HCT116 (cell line): ENCODE data around the gene PHOX2A. TPM values are rescaled to one million over a fixed set of nuclear protein-coding genes. Genes with fewer than 3 reads are reported as not detected.

ENCODE experiments used
- ATAC-seq: fragments of 200-7000 bp; cut with Tn5 transposase; 2 replicates; pipeline ENCODE4 v1.9.1; 2020; ENCODE audit warnings: mild to moderate bottlenecking, moderate library complexity
- BruUV-seq: library from RNA; stranded (reverse); fragments of 400-500 nt; replicated peaks from 2 replicates; lab custom pipeline; 2021; lab: Mats Ljungman, UMichigan
- CTCF ChIA-PET: fragments of 300-600 bp; sonication (Branson Sonifier 250); formaldehyde crosslinking; loops from one replicate; lab custom pipeline; 2021; ENCODE audit warnings: antibody characterized with exemption; lab: Charles Lee
- POLR2A ChIA-PET: fragments of 300-600, 350-600 bp; sonication (Branson Sonifier 250); formaldehyde crosslinking; loops from one replicate; lab custom pipeline; 2021; ENCODE audit warnings: antibody characterized with exemption; lab: Charles Lee
- RAD21 ChIA-PET, 2 experiments: fragments of 300-600 bp; sonication (Branson Sonifier 250); formaldehyde crosslinking; loops; one replicate each; lab custom pipeline; 2023; ENCODE audit warnings: low total read pairs in 2 of 2; ENCODE audit not compliant: uncharacterized antibody in 2 of 2, unreplicated experiment in 2 of 2, low non-redundant PET in 1 of 2; lab: Charles Lee
- DNase-seq: peaks from one replicate; pipeline ENCODE4 v3.0.0-alpha.2; 2010; ENCODE audit warnings: low read depth, low spot score
- H2AFZ ChIP-seq: fragments of 200-600 bp; shearing (Covaris generic), sonication (generic); 2 replicates; pipeline ENCODE4 v1.6.1; 2017; ENCODE audit warnings: low read depth, mixed run types, mixed read lengths, antibody characterized with exemption, low read length; ENCODE audit not compliant: poor library complexity, severe bottlenecking
- H3K27ac ChIP-seq: 2 replicates; pipeline ENCODE4 v1.5.1; 2012; ENCODE audit warnings: low read depth, low read length
- H3K27me3 ChIP-seq: fragments of 200-600 bp; sonication (generic); 2 replicates; pipeline ENCODE4 v1.6.1; 2016; ENCODE audit warnings: mixed run types, low read length, mixed read lengths; ENCODE audit not compliant: insufficient read depth
- H3K36me3 ChIP-seq, 2 experiments: fragments of 200-500 bp in 1 of 2; fragments of 200-600 bp in 1 of 2; sonication (Bioruptor generic) in 1 of 2; sonication (generic) in 1 of 2; 2 replicates each; pipeline versions ENCODE4 v1.5.1 to v1.6.1; 2014 to 2016; ENCODE audit warnings: low read length in 2 of 2, inconsistent platforms in 1 of 2, mixed read lengths in 1 of 2, mixed run types in 1 of 2; ENCODE audit not compliant: insufficient read depth in 2 of 2, control insufficient read depth in 1 of 2
- H3K4me1 ChIP-seq, 2 experiments: fragments of 200-600 bp in 1 of 2; sonication (generic) in 1 of 2; 2 replicates each; pipeline versions ENCODE4 v1.5.1 to v1.6.1; 2012 to 2017; ENCODE audit warnings: low read length in 2 of 2, inconsistent platforms in 1 of 2, mild to moderate bottlenecking in 1 of 2, mixed read lengths in 1 of 2, mixed run types in 1 of 2, moderate library complexity in 1 of 2; ENCODE audit not compliant: insufficient read depth in 2 of 2, control insufficient read depth in 1 of 2
- H3K4me2 ChIP-seq: fragments of 200-600 bp; sonication (generic); 2 replicates; pipeline ENCODE4 v1.6.1; 2017; ENCODE audit warnings: mixed run types, low read length, mixed read lengths
- H3K4me3 ChIP-seq, 2 experiments: fragments of 200-600 bp in 1 of 2; sonication (generic) in 1 of 2; replicated peaks in 1 of 2; 2 replicates each; pipeline ENCODE4 v1.5.1; 2011 to 2016; ENCODE audit warnings: low read length in 2 of 2, control low read depth in 1 of 2, low read depth in 1 of 2, mild to moderate bottlenecking in 1 of 2, mixed read lengths in 1 of 2, mixed run types in 1 of 2
- H3K79me2 ChIP-seq: fragments of 200-600 bp; sonication (generic); 2 replicates; pipeline ENCODE4 v1.6.1; 2017; ENCODE audit warnings: mild to moderate bottlenecking, mixed run types, low read length, moderate library complexity, mixed read lengths; ENCODE audit not compliant: insufficient read depth
- H3K9ac ChIP-seq: fragments of 200-600 bp; sonication (generic); 2 replicates; pipeline ENCODE4 v1.6.1; 2016; ENCODE audit warnings: low read length, mixed read lengths
- H3K9me2 ChIP-seq: fragments of 200-600 bp; sonication (generic), shearing (Covaris generic); 2 replicates; pipeline ENCODE4 v1.6.1; 2017; ENCODE audit warnings: mixed run types, mild to moderate bottlenecking, moderate library complexity; ENCODE audit not compliant: insufficient read depth
- H3K9me3 ChIP-seq, 2 experiments: fragments of 200-500 bp in 1 of 2; fragments of 200-600 bp in 1 of 2; sonication (Bioruptor generic) in 1 of 2; sonication (generic) in 1 of 2; 2 replicates each; pipeline ENCODE4 v1.6.1; 2014 to 2017; ENCODE audit warnings: low read length in 2 of 2, mixed read lengths in 2 of 2, inconsistent platforms in 1 of 2, low read depth in 1 of 2, mild to moderate bottlenecking in 1 of 2, mixed run types in 1 of 2, moderate library complexity in 1 of 2; ENCODE audit not compliant: control insufficient read depth in 1 of 2, insufficient read depth in 1 of 2
- H4K20me1 ChIP-seq: fragments of 200-600 bp; sonication (generic), shearing (Covaris generic); 2 replicates; pipeline ENCODE4 v1.6.1; 2017; ENCODE audit warnings: mixed run types, mild to moderate bottlenecking, moderate library complexity; ENCODE audit not compliant: insufficient read depth
- CBX3 ChIP-seq: IDR thresholded peaks from 2 replicates; pipeline ENCODE4 v1.6.1; 2012; ENCODE audit warnings: low read depth
- CEBPB ChIP-seq: IDR thresholded peaks from 2 replicates; pipeline ENCODE4 v1.6.1; 2012; ENCODE audit warnings: low read depth
- EGR1 ChIP-seq: IDR thresholded peaks from 2 replicates; pipeline ENCODE4 v1.6.1; 2012; ENCODE audit warnings: low read depth
- EZH2 ChIP-seq: fragments of 200-600 bp; sonication (generic); IDR thresholded peaks from 2 replicates; pipeline ENCODE4 v1.6.1; 2017; ENCODE audit warnings: antibody characterized with exemption, mixed run types
- EZH2phosphoT487 ChIP-seq: fragments of 200-600 bp; IDR thresholded peaks from 2 replicates; pipeline ENCODE4 v1.6.1; 2018; ENCODE audit warnings: antibody characterized with exemption, borderline replicate concordance
- FOSL1 ChIP-seq: IDR thresholded peaks from 2 replicates; pipeline ENCODE4 v1.6.1; 2012; ENCODE audit warnings: low read depth
- JUND ChIP-seq: IDR thresholded peaks from 2 replicates; pipeline ENCODE4 v1.6.1; 2012
- POLR2A ChIP-seq: IDR thresholded peaks from 2 replicates; pipeline ENCODE4 v1.7.0; 2011; ENCODE audit warnings: borderline replicate concordance; ENCODE audit not compliant: insufficient read depth, insufficient read length; ENCODE audit errors: extremely low read depth
- RAD21 ChIP-seq: IDR thresholded peaks from 2 replicates; pipeline ENCODE4 v1.6.1; 2012; ENCODE audit warnings: low read depth, mild to moderate bottlenecking
- REST ChIP-seq: IDR thresholded peaks from 2 replicates; pipeline ENCODE4 v1.6.1; 2012; ENCODE audit warnings: low read depth
- SIN3A ChIP-seq: IDR thresholded peaks from 2 replicates; pipeline ENCODE4 v1.6.1; 2012; ENCODE audit warnings: low read depth
- SP1 ChIP-seq: IDR thresholded peaks from 2 replicates; pipeline ENCODE4 v1.6.1; 2012; ENCODE audit warnings: low read depth
- SRF ChIP-seq: IDR thresholded peaks from 2 replicates; pipeline ENCODE4 v1.6.1; 2012; ENCODE audit warnings: low read depth
- ZFX ChIP-seq: fragments of 450-650 bp; IDR thresholded peaks from 2 replicates; pipeline ENCODE4 v1.6.1; 2017
- ZNF274 ChIP-seq: fragments of 200-500 bp; sonication (Bioruptor generic); IDR thresholded peaks from 2 replicates; pipeline ENCODE4 v1.6.1; 2014; ENCODE audit warnings: mild to moderate bottlenecking, low read depth, low read length, inconsistent platforms
- intact Hi-C: fragments of 100-400 bp; cut with micrococcal nuclease; formaldehyde crosslinking; loops from 2 replicates; pipeline ENCODE4 v1.10.0; 2022
- total RNA-seq: library from RNA; stranded (reverse); gene quantifications from one replicate; pipeline ENCODE4 v1.2.1, GENCODE V29; 2021; ENCODE audit not compliant: unreplicated experiment

The PHOX2A gene
- total RNA-seq, 1 experiment from 2014 or later = not detected

GRCh38 chr11:72253392-72253791, 9.4 kb upstream of the PHOX2A start:
- intact Hi-C loops = no loop called here
- ATAC-seq (no peak), DNase-seq (no peak)
- no TSS peak for BruUV-seq
- no peak overlapping the region for H3K4me3 ChIP-seq
- no peaks in the 10 kb centered on the region for H3K79me2 ChIP-seq
- TF ChIP-seq REST = no peak
- no peak for TF ChIP-seq SRF
- TF ChIP-seq ZFX = no peak
- TF ChIP-seq POLR2A = no peak
- TF ChIP-seq EZH2phosphoT487 = no peak
- TF ChIP-seq SIN3A = no peak
- TF ChIP-seq CEBPB = no peak
- no peak for TF ChIP-seq EZH2
- no peaks in the 10 kb centered on the region for H3K9me2 ChIP-seq
- no peaks in the 10 kb centered on the region for H3K36me3 ChIP-seq
- H3K4me1 ChIP-seq = no peaks in the 10 kb centered on the region
- H3K9me3 ChIP-seq = no peaks in the 10 kb centered on the region
- H3K27ac ChIP-seq = no peak overlapping the region
- H4K20me1 ChIP-seq = no peaks in the 10 kb centered on the region
- H3K4me2 ChIP-seq = no peak overlapping the region
- no peak overlapping the region for H3K9ac ChIP-seq
- ChIA-PET CTCF (no interaction called here), POLR2A (no interaction called here), RAD21 (no interaction called here)
- H3K27me3 ChIP-seq = no peaks in the 10 kb centered on the region
- no peak overlapping the region for H2AFZ ChIP-seq

GRCh38 chr11:72251614-72252013, 7.6 kb upstream of the PHOX2A start:
- no peaks in the 10 kb centered on the region for H3K79me2 ChIP-seq
- ChIA-PET CTCF (interaction anchor here (1.3 kb wide), 1 partner anchor 13 kb away, joined by 3 read pairs; no protein-coding TSS in a partner anchor), RAD21 (no interaction called here), POLR2A (no interaction called here)
- no peaks in the 10 kb centered on the region for H3K9me3 ChIP-seq
- no peak overlapping the region for H2AFZ ChIP-seq
- no peaks in the 10 kb centered on the region for H3K36me3 ChIP-seq
- no peaks in the 10 kb centered on the region for H3K27me3 ChIP-seq
- ATAC-seq = no peak
- no peaks in the 10 kb centered on the region for H4K20me1 ChIP-seq
- H3K9me2 ChIP-seq = no peaks in the 10 kb centered on the region
- intact Hi-C loops = no loop called here
- H3K27ac ChIP-seq = no peak overlapping the region
- no TSS peak for BruUV-seq
- H3K4me1 ChIP-seq = no peaks in the 10 kb centered on the region; a peak in 1 of 4 replicates
- no peak overlapping the region for H3K4me3 ChIP-seq
- no peak overlapping the region for H3K4me2 ChIP-seq
- no peak overlapping the region for H3K9ac ChIP-seq
- DNase-seq = no peak
- no peak for TF ChIP-seq POLR2A
- TF ChIP-seq SP1 = no peak
- no peak for TF ChIP-seq FOSL1
- no peak for TF ChIP-seq EZH2
- no peak for TF ChIP-seq JUND
- no peak for TF ChIP-seq EZH2phosphoT487
- TF ChIP-seq CBX3 = no peak
- no peak for TF ChIP-seq CEBPB
- no peak for TF ChIP-seq RAD21
- no peak for TF ChIP-seq ZFX
- TF ChIP-seq REST = no peak
- TF ChIP-seq EGR1 = no peak
- TF ChIP-seq ZNF274 = no peak
